A549 treated with AZD9567 at 1 μM for 4 hours (cell line): ENCODE data around the gene KRTAP22-2. TPM values are rescaled to one million over a fixed set of nuclear protein-coding genes. Genes with fewer than 3 reads are reported as not detected.

Source experiments
- total RNA-seq: library from RNA; stranded (reverse); fragments of 200-300 nt; extraction: Qiagen RNA extraction; gene quantifications from 5 replicates; pipeline ENCODE4 v1.2.3, GENCODE V29; 2022; ENCODE audit not compliant: insufficient read depth

Gene KRTAP22-2
- total RNA-seq, result not detected in 5 replicates

GRCh38 chr21:30590297-30590696 is at the start of gene KRTAP22-2:
Gene KRTAP22-2, minus strand, starts transcription at chr21:30590397.

GRCh38 chr21:30634906-30635305 is 44.7 kb upstream of the KRTAP22-2 start, which contains the start of gene KRTAP20-2:
Gene KRTAP20-2, plus strand, starts transcription at chr21:30635206. Its CDS starts 58 bp downstream, at chr21:30635264.

GRCh38 chr21:30620522-30620921 is 30.3 kb upstream of the KRTAP22-2 start, which contains the start of gene KRTAP20-4:
Gene KRTAP20-4, plus strand, starts transcription at chr21:30620627.

GRCh38 chr21:30616125-30616524 is 25.9 kb upstream of the KRTAP22-2 start, which contains the start of gene KRTAP20-1:
Gene KRTAP20-1, plus strand, starts transcription at chr21:30616425. Its CDS starts 30 bp downstream, at chr21:30616455.

GRCh38 chr21:30613836-30614235 is 23.6 kb upstream of the KRTAP22-2 start, which contains the start of gene KRTAP6-1:
Gene KRTAP6-1, minus strand, starts transcription at chr21:30613930. Its CDS starts 26 bp downstream, at chr21:30613904.

GRCh38 chr21:30600787-30601186 is 10.6 kb upstream of the KRTAP22-2 start, which contains the start of gene KRTAP22-1:
Gene KRTAP22-1, plus strand, starts transcription at chr21:30601087.

GRCh38 chr21:30598802-30599201 is 8.6 kb upstream of the KRTAP22-2 start, which contains the start of gene KRTAP6-2:
Gene KRTAP6-2, minus strand, starts transcription at chr21:30598902. Its CDS starts 28 bp downstream, at chr21:30598874.

GRCh38 chr21:30592140-30592539 is 1.9 kb upstream of the KRTAP22-2 start, which contains the start of gene KRTAP6-3:
Gene KRTAP6-3, plus strand, starts transcription at chr21:30592440. Its CDS starts 6 bp downstream, at chr21:30592446.

GRCh38 chr21:30561264-30561895 is 28.8 kb downstream of the KRTAP22-2 start, which contains the start of gene KRTAP19-7:
Gene KRTAP19-7, minus strand, starts transcription at chr21:30561314. Its CDS starts 25 bp downstream, at chr21:30561289.

GRCh38 chr21:30541764-30542163 is 48.4 kb downstream of the KRTAP22-2 start, which contains the start of gene KRTAP19-6:
Gene KRTAP19-6, minus strand, starts transcription at chr21:30541864. Its CDS starts 31 bp downstream, at chr21:30541833.

Other genes with a start within 250 kb of the KRTAP22-2 start
- not detected in 5 replicates for gene KRTAP23-1, start 241.8 kb downstream of the KRTAP22-2 start, total RNA-seq
- gene KRTAP13-2, start 218.1 kb downstream of the KRTAP22-2 start, total RNA-seq, result 0.09 TPM in 1 of 5 replicates, not detected in the others
- not detected in 5 replicates for gene KRTAP13-1, start 194.4 kb downstream of the KRTAP22-2 start, total RNA-seq
- not detected in 5 replicates for gene KRTAP13-3, start 164.5 kb downstream of the KRTAP22-2 start, total RNA-seq
- gene KRTAP13-4, start 160.2 kb downstream of the KRTAP22-2 start, total RNA-seq, result not detected in 5 replicates
- not detected in 5 replicates for gene KRTAP15-1, start 150.1 kb downstream of the KRTAP22-2 start, total RNA-seq
- not detected in 5 replicates for gene KRTAP19-1, start 110.0 kb downstream of the KRTAP22-2 start, total RNA-seq
- not detected in 5 replicates for gene KRTAP19-2, start 103.0 kb downstream of the KRTAP22-2 start, total RNA-seq
- gene KRTAP19-3, start 98.4 kb downstream of the KRTAP22-2 start, total RNA-seq, result not detected in 5 replicates
- gene KRTAP19-4, start 93.2 kb downstream of the KRTAP22-2 start, total RNA-seq, result not detected in 5 replicates
- not detected in 5 replicates for gene KRTAP19-5, start 88.3 kb downstream of the KRTAP22-2 start, total RNA-seq
- gene KRTAP19-6, start 48.5 kb downstream of the KRTAP22-2 start, total RNA-seq, result not detected in 5 replicates
- not detected in 5 replicates for gene KRTAP19-7, start 29.1 kb downstream of the KRTAP22-2 start, total RNA-seq
- not detected in 5 replicates for gene KRTAP6-3, start 2.0 kb upstream of the KRTAP22-2 start, total RNA-seq
- gene KRTAP6-2, start 8.5 kb upstream of the KRTAP22-2 start, total RNA-seq, result not detected in 5 replicates
- not detected in 5 replicates for gene KRTAP22-1, start 10.7 kb upstream of the KRTAP22-2 start, total RNA-seq
- not detected in 5 replicates for gene KRTAP6-1, start 23.5 kb upstream of the KRTAP22-2 start, total RNA-seq
- gene KRTAP20-1, start 26.0 kb upstream of the KRTAP22-2 start, total RNA-seq, result not detected in 5 replicates
- not detected in 5 replicates for gene KRTAP20-4, start 30.2 kb upstream of the KRTAP22-2 start, total RNA-seq
- not detected in 5 replicates for gene KRTAP20-2, start 44.8 kb upstream of the KRTAP22-2 start, total RNA-seq
- not detected in 5 replicates for gene KRTAP20-3, start 52.5 kb upstream of the KRTAP22-2 start, total RNA-seq
- not detected in 5 replicates for gene KRTAP21-3, start 128.4 kb upstream of the KRTAP22-2 start, total RNA-seq
- gene KRTAP21-2, start 156.9 kb upstream of the KRTAP22-2 start, total RNA-seq, result not detected in 5 replicates
- not detected in 5 replicates for gene KRTAP21-1, start 165.0 kb upstream of the KRTAP22-2 start, total RNA-seq
- gene KRTAP8-1, start 222.9 kb upstream of the KRTAP22-2 start, total RNA-seq, result not detected in 5 replicates
- not detected in 5 replicates for gene KRTAP7-1, start 239.4 kb upstream of the KRTAP22-2 start, total RNA-seq